OCI-LY1 (cell line): ENCODE results near the gene NFKBIL1.

Experiments used
- EZH2 ChIP-seq: fragments of 200-600 bp; sonication (generic), shearing (Covaris generic); IDR thresholded peaks from 2 replicates; pipeline ENCODE4 v1.8.0; 2017; ENCODE audit warnings: borderline replicate concordance, mixed run types, mild to moderate bottlenecking, antibody characterized with exemption, low read length, moderate library complexity, mixed read lengths
- TF ChIP-seq, protein P1 (sequence below): fragments of 200-600 bp; sonication (generic), shearing (Covaris generic); IDR thresholded peaks from 2 replicates; pipeline ENCODE4 v1.5.1; 2017; ENCODE audit warnings: mild to moderate bottlenecking, antibody characterized with exemption, low read length, moderate library complexity, mixed read lengths

DNA sequence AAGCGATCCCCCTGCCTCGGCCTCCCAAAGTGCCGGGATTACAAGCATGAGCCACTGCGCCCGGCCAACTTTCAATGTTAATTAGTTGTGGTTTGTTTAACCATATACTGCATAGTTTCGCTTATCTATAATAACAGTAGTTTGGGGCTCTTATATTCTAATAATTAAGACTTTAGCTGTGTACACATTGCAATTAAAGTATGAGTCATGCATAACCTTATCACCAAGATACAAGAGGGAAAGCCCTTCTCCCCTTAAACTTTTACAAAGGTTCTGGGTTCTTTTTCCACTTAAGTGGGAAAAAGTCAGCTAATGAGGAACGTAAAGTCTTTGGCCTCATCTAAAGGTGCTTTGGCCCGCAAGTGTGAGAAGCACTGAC, 21.9 kb upstream of the NFKBIL1 start:
- TF ChIP-seq, protein P1, sequence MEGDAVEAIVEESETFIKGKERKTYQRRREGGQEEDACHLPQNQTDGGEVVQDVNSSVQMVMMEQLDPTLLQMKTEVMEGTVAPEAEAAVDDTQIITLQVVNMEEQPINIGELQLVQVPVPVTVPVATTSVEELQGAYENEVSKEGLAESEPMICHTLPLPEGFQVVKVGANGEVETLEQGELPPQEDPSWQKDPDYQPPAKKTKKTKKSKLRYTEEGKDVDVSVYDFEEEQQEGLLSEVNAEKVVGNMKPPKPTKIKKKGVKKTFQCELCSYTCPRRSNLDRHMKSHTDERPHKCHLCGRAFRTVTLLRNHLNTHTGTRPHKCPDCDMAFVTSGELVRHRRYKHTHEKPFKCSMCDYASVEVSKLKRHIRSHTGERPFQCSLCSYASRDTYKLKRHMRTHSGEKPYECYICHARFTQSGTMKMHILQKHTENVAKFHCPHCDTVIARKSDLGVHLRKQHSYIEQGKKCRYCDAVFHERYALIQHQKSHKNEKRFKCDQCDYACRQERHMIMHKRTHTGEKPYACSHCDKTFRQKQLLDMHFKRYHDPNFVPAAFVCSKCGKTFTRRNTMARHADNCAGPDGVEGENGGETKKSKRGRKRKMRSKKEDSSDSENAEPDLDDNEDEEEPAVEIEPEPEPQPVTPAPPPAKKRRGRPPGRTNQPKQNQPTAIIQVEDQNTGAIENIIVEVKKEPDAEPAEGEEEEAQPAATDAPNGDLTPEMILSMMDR, result no peak
- no peak for TF ChIP-seq EZH2
